Heart right ventricle (tissue), 16 donors: ENCODE measurements around the gene GDPD5. TPM values are rescaled to one million over a fixed set of nuclear protein-coding genes. Genes with fewer than 3 reads are reported as not detected.

Source experiments
- ATAC-seq, 8 donors: fragments of 200-7000 bp; cut with Tn5 transposase; one replicate each; pipeline ENCODE4 v1.9.1; 2020; ENCODE audit warnings: mild to moderate bottlenecking in 8 of 8, moderate library complexity in 8 of 8, moderate number of reproducible peaks in 1 of 8
- DNase-seq, 2 donors: peaks; one replicate each; pipeline ENCODE4 v3.0.0-alpha.2; 2020
- H3K27ac ChIP-seq, 10 donors: fragments of 200-600 bp; sonication (generic) in 2 of 10; one replicate each; pipeline versions ENCODE4 v1.5.0 to v1.8.0; 2020 to 2022; ENCODE audit warnings: mild to moderate bottlenecking in 3 of 10
- H3K27me3 ChIP-seq, 7 donors: fragments of 200-600 bp; one replicate each; pipeline ENCODE4 v1.8.0; 2021 to 2022; ENCODE audit warnings: mild to moderate bottlenecking in 2 of 7
- H3K36me3 ChIP-seq, 9 donors: fragments of 200-600 bp; sonication (generic) in 1 of 9; one replicate each; pipeline versions ENCODE4 v1.5.0 to v1.8.0; 2020 to 2022; ENCODE audit warnings: mild to moderate bottlenecking in 2 of 9
- H3K4me1 ChIP-seq, 9 donors: fragments of 200-600 bp; sonication (generic) in 1 of 9; one replicate each; pipeline versions ENCODE4 v1.5.0 to v1.8.0; 2020 to 2022; ENCODE audit warnings: mild to moderate bottlenecking in 4 of 9
- H3K4me3 ChIP-seq, 10 donors: fragments of 200-600 bp; sonication (generic) in 2 of 10; one replicate each; pipeline versions ENCODE4 v1.5.0 to v1.8.0; 2020 to 2022; ENCODE audit warnings: mild to moderate bottlenecking in 7 of 10, moderate library complexity in 2 of 10
- H3K9me3 ChIP-seq, 11 donors: fragments of 200-600 bp in 10 of 11; sonication (generic) in 2 of 11; one replicate each; pipeline versions ENCODE4 v1.5.0 to v1.8.0; 2013 to 2022; ENCODE audit warnings: mild to moderate bottlenecking in 2 of 11, control low read depth in 1 of 11, moderate library complexity in 1 of 11
- WGBS, 2 donors: extraction: QIAGEN DNeasy Blood & Tissue Kit; methylation state at CpG; one replicate each; pipeline ENCODE4 v1.1.7; 2013; ENCODE audit warnings: inconsistent platforms in 1 of 2; 5-methylcytosine and 5-hydroxymethylcytosine counted together
- intact Hi-C, 10 donors: fragments of 100-400 bp; cut with DNase I; formaldehyde crosslinking; loops; one replicate each; pipeline versions ENCODE4 v1.11.1 to v1.14.2; 2022
- polyA plus RNA-seq, 2 donors: library from polyadenylated mRNA; stranded (reverse); fragments of 200-250 nt; gene quantifications; one replicate each; pipeline ENCODE4 v1.2.3, GENCODE V29; 2013
- total RNA-seq, 10 donors: library from RNA; stranded (reverse); fragmentation: NEBNext Ultra II Directional in 3 of 10; extraction: Animal tissue kit (Norgen Biotek cat#: 25700) in 3 of 10; gene quantifications; one replicate each; pipeline versions ENCODE4 v1.2.1 to v1.2.4, GENCODE V29; 2021 to 2023
- TF ChIP-seq, protein P1 (sequence below), 9 donors: fragments of 200-600 bp; sonication (generic) in 2 of 9; IDR thresholded peaks; one replicate each; pipeline versions ENCODE4 v1.5.0 to v1.8.0; 2021 to 2022; ENCODE audit warnings: antibody characterized with exemption in 9 of 9, mild to moderate bottlenecking in 5 of 9, moderate library complexity in 1 of 9
- donor health status: Arrhythmogenic right ventricular cardiomyopathy.
- donor health status: ischemic (EF 13 %, LVEDD 7.1; RV severe dilation, severe dysfunction).
- donor health status: healthy with polysubstance abuse.
- donor health status: DM: no; HTN: yes; CAD: no.
- donor health status: DM: no; HTN: no; CAD: no.
- donor health status: ischemic (EF 25% LVEDD 6.9; RV normal size, moderate dysfunction).
- donor health status: ischemic (EF 25% LVEDD 5.7; RV mildly dilated, moderate dysfunction).
- donor health status: healthy.
- donor health status: DM: yes; HTN: yes; CAD: no.
- donor health status: Ischemic cardiomyopathy.
- donor health status: ischemic (EF 35%, LVEDD 5.7; RV mildly dilated, moderate dysfunction).
- donor health status: nonischemic (EF 11% LVEDD 7.7; RV severe dilation, severe dysfunction).
- donor health status: DM: yes; HTN: yes; CAD: no.
- donor health status: PGD.
- donor health status: ischemic (EF 29% LVEDD 5.4; RV normal size, mild dysfunction).
- donor health status: nonischemic (EF 23%, LVEDD 6.1; RV moderate dilation, normal function).

Gene GDPD5
- total and polyA plus RNA-seq, 12 donors: 3.3 to 10.3 (median 4.1) TPM

GRCh38 chr11:75427181-75427580 lies 98.6 kb downstream of the GDPD5 start:
- TF ChIP-seq, protein P1, sequence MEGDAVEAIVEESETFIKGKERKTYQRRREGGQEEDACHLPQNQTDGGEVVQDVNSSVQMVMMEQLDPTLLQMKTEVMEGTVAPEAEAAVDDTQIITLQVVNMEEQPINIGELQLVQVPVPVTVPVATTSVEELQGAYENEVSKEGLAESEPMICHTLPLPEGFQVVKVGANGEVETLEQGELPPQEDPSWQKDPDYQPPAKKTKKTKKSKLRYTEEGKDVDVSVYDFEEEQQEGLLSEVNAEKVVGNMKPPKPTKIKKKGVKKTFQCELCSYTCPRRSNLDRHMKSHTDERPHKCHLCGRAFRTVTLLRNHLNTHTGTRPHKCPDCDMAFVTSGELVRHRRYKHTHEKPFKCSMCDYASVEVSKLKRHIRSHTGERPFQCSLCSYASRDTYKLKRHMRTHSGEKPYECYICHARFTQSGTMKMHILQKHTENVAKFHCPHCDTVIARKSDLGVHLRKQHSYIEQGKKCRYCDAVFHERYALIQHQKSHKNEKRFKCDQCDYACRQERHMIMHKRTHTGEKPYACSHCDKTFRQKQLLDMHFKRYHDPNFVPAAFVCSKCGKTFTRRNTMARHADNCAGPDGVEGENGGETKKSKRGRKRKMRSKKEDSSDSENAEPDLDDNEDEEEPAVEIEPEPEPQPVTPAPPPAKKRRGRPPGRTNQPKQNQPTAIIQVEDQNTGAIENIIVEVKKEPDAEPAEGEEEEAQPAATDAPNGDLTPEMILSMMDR (IDR thresholded peaks at IDR 0.05): no peak
- H3K27me3 ChIP-seq: peaks cover 0 to 38% (median 26%) of the 10 kb centered on the region in 7 donors
- intact Hi-C loops: no loop called here
- DNase-seq: no peak
- H3K36me3 ChIP-seq: peaks cover 0 to 20% (median 8%) of the 10 kb centered on the region in 9 donors
- peaks cover 3 to 38% (median 12%) of the 10 kb centered on the region in 9 donors for H3K4me1 ChIP-seq
- H3K27ac ChIP-seq: no peak overlapping the region
- no peak overlapping the region for H3K4me3 ChIP-seq
- ATAC-seq: no peak
- H3K9me3 ChIP-seq: peaks cover 0 to 6% (median 0%) of the 10 kb centered on the region in 11 donors

GRCh38 chr11:75426720-75427086 lies 99.0 kb downstream of the GDPD5 start:
- 91 to 93% methylated on average over 5 of the region's 5 CpGs for WGBS, 2 donors
- no peak for ATAC-seq
- no peak overlapping the region for H3K27ac ChIP-seq
- peaks cover 3 to 38% (median 12%) of the 10 kb centered on the region in 9 donors for H3K4me1 ChIP-seq
- peaks cover 0 to 25% (median 8%) of the 10 kb centered on the region in 9 donors for H3K36me3 ChIP-seq
- H3K4me3 ChIP-seq: no peak overlapping the region
- intact Hi-C loops: no loop called here
- no peak for DNase-seq
- peaks cover 0 to 6% (median 0%) of the 10 kb centered on the region in 11 donors for H3K9me3 ChIP-seq
- peaks cover 0 to 34% (median 22%) of the 10 kb centered on the region in 7 donors for H3K27me3 ChIP-seq
- TF ChIP-seq, protein P1 (IDR thresholded peaks at IDR 0.05): no peak

DNA sequence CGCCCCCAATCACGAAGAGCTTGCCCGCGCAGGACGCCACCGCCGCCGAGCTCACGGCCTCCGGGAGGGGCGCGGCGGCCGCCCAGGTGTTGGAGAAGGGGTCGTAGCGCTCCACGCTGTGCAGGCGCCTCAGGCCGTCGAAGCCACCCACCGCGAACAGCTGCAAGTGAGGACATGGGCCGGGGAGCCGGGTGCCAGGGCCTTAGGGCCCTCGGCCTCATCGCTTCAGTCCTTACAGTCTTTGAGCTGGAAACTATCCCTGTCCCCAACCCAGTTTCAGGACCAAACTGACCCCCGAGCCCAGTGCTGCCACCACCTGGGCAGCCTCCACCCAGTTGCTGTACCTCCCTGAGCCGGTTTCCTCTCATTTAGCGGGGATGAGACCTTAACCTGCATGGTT lies 100.3 kb downstream of the GDPD5 start:
- TF ChIP-seq, protein P1 (IDR thresholded peaks at IDR 0.05): peak in 3 of 9 donors; percentile 10 to 17 (median 11)
- Histone ChIP-seq H3K27me3 (peaks cover 0 to 21% (median 9%) of the 10 kb centered on the region in 7 donors), H3K9me3 (peaks cover 0 to 6% (median 0%) of the 10 kb centered on the region in 11 donors), H3K36me3 (peaks cover 0 to 30% (median 8%) of the 10 kb centered on the region in 9 donors), H3K4me1 (peaks cover under 1 to 34% (median 6%) of the 10 kb centered on the region in 9 donors), H3K4me3 (no peak overlapping the region), H3K27ac (no peak overlapping the region)
- ATAC-seq: no peak
- DNase-seq: no peak
- 75 to 80% methylated on average over 25 to 29 of the region's 29 CpGs for WGBS, 2 donors
- intact Hi-C loops: no loop called here

DNA sequence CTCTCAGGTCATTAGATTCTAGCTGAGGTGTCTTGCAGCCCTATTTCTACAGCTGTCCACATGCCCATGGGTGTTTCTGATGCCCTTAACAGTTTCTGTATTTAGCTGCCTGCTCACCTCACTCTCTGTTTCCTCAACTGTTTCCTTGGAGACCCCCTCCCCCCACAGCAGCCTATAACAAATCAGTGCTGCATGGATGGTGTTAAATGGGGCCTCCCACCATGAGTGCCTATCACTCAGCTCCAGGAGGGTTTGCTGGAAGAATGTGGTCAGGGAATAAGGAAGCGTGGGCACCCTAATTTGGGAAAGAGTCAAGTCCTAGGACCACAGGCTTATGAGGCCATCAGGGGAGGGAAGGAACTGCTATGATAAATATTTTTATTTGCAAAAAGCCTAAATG lies 101.3 kb downstream of the GDPD5 start:
- peaks cover 0 to 32% (median 5%) of the 10 kb centered on the region in 9 donors for H3K4me1 ChIP-seq
- peak in 4 of 8 donors; percentile 30 to 55 (median 32) for ATAC-seq
- peaks cover 0 to 13% (median 4%) of the 10 kb centered on the region in 7 donors for H3K27me3 ChIP-seq
- H3K9me3 ChIP-seq: peaks cover 0 to 2% (median 0%) of the 10 kb centered on the region in 11 donors
- intact Hi-C loops: no loop called here
- peak in 1 of 2 donors; percentile 39 for DNase-seq
- no peak overlapping the region for H3K4me3 ChIP-seq
- TF ChIP-seq, protein P1 (IDR thresholded peaks at IDR 0.05): no peak
- H3K27ac ChIP-seq: no peak overlapping the region
- 93% methylated on average over 1 of the region's 1 CpG for WGBS, 2 donors
- peaks cover 0 to 30% (median 8%) of the 10 kb centered on the region in 9 donors for H3K36me3 ChIP-seq
